B cell (primary cell): ENCODE measurements around the gene TOX2. TPM values are rescaled to one million over a fixed set of nuclear protein-coding genes. Genes with fewer than 3 reads are reported as not detected.

Experiments
- ATAC-seq: fragments of 200-7000 bp; cut with Tn5 transposase; one replicate; pipeline ENCODE4 v1.10.0; 2021; ENCODE audit warnings: low read depth, mild to moderate bottlenecking, moderate number of reproducible peaks, moderate library complexity
- CTCF ChIA-PET: fragments of 350-600 bp; sonication (Branson Sonifier 250); formaldehyde crosslinking; loops from one replicate; lab custom pipeline; 2021; ENCODE audit warnings: antibody characterized with exemption, inconsistent platforms; lab: Charles Lee
- POLR2A ChIA-PET: fragments of 350-600 bp; sonication (Branson Sonifier 250); formaldehyde crosslinking; loops from one replicate; lab custom pipeline; 2021; ENCODE audit warnings: antibody characterized with exemption; lab: Charles Lee
- DNase-seq: peaks from one replicate; pipeline ENCODE4 v3.0.0; 2013
- H2AFZ ChIP-seq: 2 replicates; pipeline ENCODE4 v1.6.1; 2012; ENCODE audit warnings: mild to moderate bottlenecking, low read depth, low read length; ENCODE audit not compliant: insufficient read depth, poor library complexity, severe bottlenecking
- H3K27ac ChIP-seq, 2 donors: 1 replicate in 1 of 2; 2 replicates in 1 of 2; pipeline ENCODE4 v1.5.1; 2012 to 2013; ENCODE audit warnings: low read length in 2 of 2, mild to moderate bottlenecking in 2 of 2, moderate library complexity in 1 of 2
- H3K27me3 ChIP-seq, 4 experiments: fragments of 200-600 bp in 1 of 4; sonication (generic) in 1 of 4; replicated peaks in 1 of 4; 1 replicate in 2 of 4; 2 replicates in 2 of 4; pipeline versions ENCODE4 v1.6.1 to v1.7.0; 2013 to 2016; ENCODE audit warnings: low read length in 3 of 4, mild to moderate bottlenecking in 2 of 4, mixed read lengths in 1 of 4, moderate library complexity in 1 of 4; ENCODE audit not compliant: insufficient read depth in 4 of 4, control insufficient read depth in 3 of 4; ENCODE audit errors: control extremely low read depth in 1 of 4
- H3K36me3 ChIP-seq, 2 experiments: replicated peaks in 1 of 2; 1 replicate in 1 of 2; 2 replicates in 1 of 2; pipeline versions ENCODE4 v1.6.1 to v1.7.1; 2013; ENCODE audit warnings: low read length in 1 of 2; ENCODE audit not compliant: insufficient read depth in 2 of 2, control insufficient read depth in 1 of 2; ENCODE audit errors: control extremely low read depth in 1 of 2, extremely low read depth in 1 of 2
- H3K4me1 ChIP-seq, 2 donors: fragments of 200-600 bp in 1 of 2; sonication (generic) in 1 of 2; 1 replicate in 1 of 2; 2 replicates in 1 of 2; pipeline versions ENCODE4 v1.5.1 to v1.6.1; 2013 to 2017; ENCODE audit warnings: low read length in 2 of 2; ENCODE audit not compliant: control insufficient read depth in 2 of 2, insufficient read depth in 2 of 2
- H3K4me2 ChIP-seq: replicated peaks from 2 replicates; pipeline ENCODE3; 2012; ENCODE audit warnings: mild to moderate bottlenecking, low read depth, low read length; ENCODE audit not compliant: poor library complexity, severe bottlenecking
- H3K4me3 ChIP-seq, 5 experiments: fragments of 200-600 bp in 1 of 5; sonication (generic) in 1 of 5; 1 replicate in 3 of 5; 2 replicates in 2 of 5; pipeline versions ENCODE4 v1.5.1 to v1.7.0; 2011 to 2016; ENCODE audit warnings: low read length in 4 of 5, mild to moderate bottlenecking in 4 of 5, low read depth in 2 of 5, control low read depth in 1 of 5, moderate library complexity in 1 of 5; ENCODE audit not compliant: insufficient read depth in 1 of 5; ENCODE audit errors: control extremely low read depth in 1 of 5, extremely low read depth in 1 of 5
- H3K79me2 ChIP-seq: fragments of 200-600 bp; sonication (generic); one replicate; pipeline ENCODE4 v1.6.0; 2016; ENCODE audit warnings: low read length; ENCODE audit not compliant: control insufficient read depth, insufficient read depth
- H3K9ac ChIP-seq: fragments of 200-600 bp; sonication (generic); 2 replicates; pipeline ENCODE4 v1.6.1; 2017; ENCODE audit warnings: mild to moderate bottlenecking, low read length, moderate library complexity
- H3K9me3 ChIP-seq, 3 donors: one replicate each; pipeline versions ENCODE4 v1.6.1 to v1.7.1; 2013; ENCODE audit warnings: low read length in 2 of 3; ENCODE audit not compliant: control insufficient read depth in 2 of 3, insufficient read depth in 1 of 3; ENCODE audit errors: control extremely low read depth in 1 of 3
- H4K20me1 ChIP-seq: 2 replicates; pipeline ENCODE4 v1.6.0; 2012; ENCODE audit warnings: mild to moderate bottlenecking, low read length; ENCODE audit not compliant: insufficient read depth, control insufficient read depth, poor library complexity, severe bottlenecking
- H3K27ac Mint-ChIP-seq: one replicate; pipeline ENCODE4 v1.8.0; 2021; ENCODE audit warnings: mixed read lengths
- H3K27me3 Mint-ChIP-seq: one replicate; pipeline ENCODE4 v1.8.0; 2021; ENCODE audit warnings: mixed read lengths
- H3K4me1 Mint-ChIP-seq: one replicate; pipeline ENCODE4 v1.8.0; 2021; ENCODE audit warnings: mixed read lengths
- H3K4me3 Mint-ChIP-seq: one replicate; pipeline ENCODE4 v1.8.0; 2021; ENCODE audit warnings: mixed read lengths
- H3K9me3 Mint-ChIP-seq: one replicate; pipeline ENCODE4 v1.8.0; 2022; ENCODE audit warnings: mixed read lengths; ENCODE audit not compliant: insufficient read depth
- EZH2 ChIP-seq: IDR thresholded peaks from 2 replicates; pipeline ENCODE4 v1.6.1; 2012; ENCODE audit warnings: borderline replicate concordance, low read depth, mild to moderate bottlenecking, moderate library complexity, low read length; ENCODE audit not compliant: insufficient read depth, poor library complexity, severe bottlenecking
- WGBS: methylation state at CpG from one replicate; pipeline ENCODE4 v1.1.5; 2013; ENCODE audit warnings: missing lambda C conversion rate; ENCODE audit not compliant: insufficient coverage; 5-methylcytosine and 5-hydroxymethylcytosine counted together
- intact Hi-C: fragments of 100-400 bp; cut with micrococcal nuclease; formaldehyde crosslinking; loops from one replicate; pipeline ENCODE4 v1.10.0; 2022
- polyA plus RNA-seq: library from polyadenylated mRNA; depleted of rRNA; stranded (reverse); fragments of >200 nt; gene quantifications from 2 replicates; pipeline ENCODE4 v1.2.3, GENCODE V29; 2012
- total RNA-seq, 2 donors: library from RNA; stranded (reverse); fragments of 120-200 nt in 1 of 2; gene quantifications; 1 replicate in 1 of 2; 2 replicates in 1 of 2; pipeline versions ENCODE4 v1.2.3 to v1.2.4, GENCODE V29; 2013 to 2022
- TF ChIP-seq, protein P1 (sequence below): fragments of 200-600 bp; IDR thresholded peaks from one replicate; pipeline ENCODE4 v1.8.0; 2022; ENCODE audit warnings: antibody characterized with exemption, mild to moderate bottlenecking

Gene TOX2
- total and polyA plus RNA-seq, 2 donors (not counting 1 experiment from before 2014, with no cell fraction given): 1.2 to 4.1 TPM

DNA sequence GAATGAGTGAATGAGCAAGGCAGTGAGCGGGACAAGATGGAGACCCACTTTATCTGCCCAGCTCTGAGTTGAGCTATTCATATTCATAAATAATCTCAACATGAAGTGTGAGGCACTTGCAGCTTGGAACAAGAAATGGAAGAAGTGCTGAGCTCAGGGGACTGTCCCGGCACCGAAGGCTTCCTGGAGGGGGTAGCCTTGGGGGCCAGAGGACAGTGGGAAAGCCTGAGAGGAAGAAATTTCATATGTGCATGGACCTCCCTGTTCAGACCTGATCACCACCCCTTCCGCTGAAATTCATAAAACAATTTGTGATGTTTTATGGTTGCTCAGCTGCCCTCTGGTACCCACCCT is 103.2 kb downstream of the TOX2 start:
- Mint-ChIP-seq H3K4me3 (no peak overlapping the region), H3K27me3 (no peaks in the 10 kb centered on the region), H3K4me1 (peaks cover 10% of the 10 kb centered on the region), H3K9me3 (no peaks in the 10 kb centered on the region), H3K27ac (no peak overlapping the region)
- Histone ChIP-seq H3K9me3 (no peaks in the 10 kb centered on the region), H3K27ac (no peak overlapping the region), H4K20me1 (no peaks in the 10 kb centered on the region), H3K27me3 (peaks cover 0 to 7% (median 3%) of the 10 kb centered on the region in 4 experiments), H3K4me2 (no peak overlapping the region), H3K79me2 (no peaks in the 10 kb centered on the region), H3K4me3 (no peak overlapping the region), H2AFZ (no peak overlapping the region), H3K9ac (no peak overlapping the region), H3K4me1 (peaks cover 0 to 7% of the 10 kb centered on the region in 2 donors), H3K36me3 (no peaks in the 10 kb centered on the region)
- TF ChIP-seq, protein P1, sequence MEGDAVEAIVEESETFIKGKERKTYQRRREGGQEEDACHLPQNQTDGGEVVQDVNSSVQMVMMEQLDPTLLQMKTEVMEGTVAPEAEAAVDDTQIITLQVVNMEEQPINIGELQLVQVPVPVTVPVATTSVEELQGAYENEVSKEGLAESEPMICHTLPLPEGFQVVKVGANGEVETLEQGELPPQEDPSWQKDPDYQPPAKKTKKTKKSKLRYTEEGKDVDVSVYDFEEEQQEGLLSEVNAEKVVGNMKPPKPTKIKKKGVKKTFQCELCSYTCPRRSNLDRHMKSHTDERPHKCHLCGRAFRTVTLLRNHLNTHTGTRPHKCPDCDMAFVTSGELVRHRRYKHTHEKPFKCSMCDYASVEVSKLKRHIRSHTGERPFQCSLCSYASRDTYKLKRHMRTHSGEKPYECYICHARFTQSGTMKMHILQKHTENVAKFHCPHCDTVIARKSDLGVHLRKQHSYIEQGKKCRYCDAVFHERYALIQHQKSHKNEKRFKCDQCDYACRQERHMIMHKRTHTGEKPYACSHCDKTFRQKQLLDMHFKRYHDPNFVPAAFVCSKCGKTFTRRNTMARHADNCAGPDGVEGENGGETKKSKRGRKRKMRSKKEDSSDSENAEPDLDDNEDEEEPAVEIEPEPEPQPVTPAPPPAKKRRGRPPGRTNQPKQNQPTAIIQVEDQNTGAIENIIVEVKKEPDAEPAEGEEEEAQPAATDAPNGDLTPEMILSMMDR: no peak
- no peak for TF ChIP-seq EZH2
- WGBS: no CpG with 5 or more reads among the region's 4 CpGs
- no peak for DNase-seq
- POLR2A ChIA-PET: no interaction called here
- intact Hi-C loops: no loop called here
- CTCF ChIA-PET: interaction anchor here (1.7 kb wide), 1 partner anchor 62 kb away, joined by 4 read pairs; no protein-coding TSS in a partner anchor
- no peak for ATAC-seq

DNA sequence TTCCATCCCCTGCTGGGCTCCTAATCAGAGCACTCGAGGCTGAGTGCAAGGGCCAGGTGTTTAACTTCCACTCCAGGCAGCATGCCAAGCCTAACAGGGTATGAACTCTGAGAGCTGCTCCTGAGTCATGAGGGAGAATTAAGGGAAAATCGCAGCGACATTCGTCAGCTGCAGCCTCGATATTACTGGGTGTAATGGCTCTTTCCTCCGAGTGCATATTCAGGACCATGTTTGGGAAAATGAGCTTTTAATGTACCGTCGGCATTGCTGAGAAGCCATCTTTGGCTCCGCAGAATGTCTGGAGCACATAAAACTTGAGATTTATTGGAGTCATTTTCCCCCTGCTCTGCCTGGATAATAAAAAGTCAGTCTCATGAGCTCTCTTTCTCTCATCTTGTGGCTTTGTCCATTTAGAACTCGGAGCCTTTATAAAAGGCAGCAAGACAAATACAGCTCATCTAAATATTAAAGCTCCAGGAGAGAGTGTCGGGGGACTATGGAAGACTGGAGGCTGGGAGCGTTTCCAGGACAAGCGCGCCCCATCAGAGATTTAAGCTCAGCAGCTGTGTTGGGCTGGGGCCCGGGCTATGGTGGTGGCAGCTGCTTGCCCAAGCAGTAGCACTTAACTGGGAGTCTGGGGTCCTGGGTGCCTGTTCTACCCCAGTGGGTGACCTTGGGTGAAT is 103.7 kb downstream of the TOX2 start:
- Mint-ChIP-seq H3K27me3 (no peaks in the 10 kb centered on the region), H3K9me3 (no peaks in the 10 kb centered on the region), H3K27ac (no peak overlapping the region), H3K4me1 (peaks cover 10% of the 10 kb centered on the region), H3K4me3 (no peak overlapping the region)
- Histone ChIP-seq H3K4me1 (peaks cover 0 to 7% of the 10 kb centered on the region in 2 donors), H3K9ac (no peak overlapping the region), H3K27me3 (peaks cover 0 to 8% (median 3%) of the 10 kb centered on the region in 4 experiments), H2AFZ (no peak overlapping the region), H3K27ac (no peak overlapping the region), H3K79me2 (no peaks in the 10 kb centered on the region), H3K36me3 (no peaks in the 10 kb centered on the region), H3K4me2 (no peak overlapping the region), H4K20me1 (no peaks in the 10 kb centered on the region), H3K4me3 (no peak overlapping the region), H3K9me3 (no peaks in the 10 kb centered on the region)
- POLR2A ChIA-PET: no interaction called here
- intact Hi-C loops: no loop called here
- CTCF ChIA-PET: interaction anchor here (1.7 kb wide), 1 partner anchor 62 kb away, joined by 4 read pairs; no protein-coding TSS in a partner anchor
- WGBS: 82% methylated on average over 9 of the region's 15 CpGs
- ATAC-seq (no peak), DNase-seq (no peak)
- TF ChIP-seq EZH2: no peak
- TF ChIP-seq, protein P1: no peak
